GM06990 (cell line): ENCODE measurements around the gene HRH4.

Experiments used
- DNase-seq: peaks from one replicate; pipeline ENCODE4 v3.0.0-alpha.2; 2011; ENCODE audit not compliant: insufficient read length; ENCODE audit errors: extremely low read depth
- H3K27me3 ChIP-seq: replicated peaks from 2 replicates; pipeline ENCODE4 v1.6.0; 2011; ENCODE audit warnings: low read length; ENCODE audit not compliant: control insufficient read depth, insufficient read depth
- H3K36me3 ChIP-seq: 2 replicates; pipeline ENCODE4 v1.5.1; 2011; ENCODE audit warnings: low read length; ENCODE audit not compliant: control insufficient read depth, insufficient read depth
- H3K4me3 ChIP-seq: replicated peaks from 2 replicates; pipeline ENCODE4 v1.5.1; 2011; ENCODE audit warnings: low read depth, mild to moderate bottlenecking, control low read depth, low read length
- CTCF ChIP-seq: IDR thresholded peaks from 2 replicates; pipeline ENCODE4 v1.5.1; 2011; ENCODE audit warnings: low read length, control low read depth, mild to moderate bottlenecking, inconsistent platforms; ENCODE audit not compliant: insufficient read depth, poor library complexity, severe bottlenecking

Gene HRH4

DNA sequence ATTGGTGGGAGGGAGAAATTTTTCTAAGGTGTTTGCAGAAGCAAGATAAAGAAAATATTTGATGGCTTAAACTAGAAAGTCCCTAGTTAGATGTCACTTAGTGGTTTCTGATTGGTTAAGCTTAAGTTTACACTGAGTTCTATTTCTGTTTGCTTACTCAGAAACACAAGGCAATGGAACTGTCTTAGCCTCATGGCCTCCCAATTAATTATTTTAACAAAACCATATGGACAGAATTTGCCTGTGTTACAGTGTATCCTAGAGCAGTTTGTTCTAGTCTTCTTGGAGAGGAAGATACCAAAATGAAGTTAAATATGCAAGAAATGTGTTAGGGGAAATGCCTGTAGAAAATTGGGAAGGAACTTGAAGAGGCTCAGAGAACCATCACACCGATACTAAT lies 38.6 kb upstream of the HRH4 start:
- Histone ChIP-seq H3K36me3 (no peaks in the 10 kb centered on the region), H3K27me3 (no peaks in the 10 kb centered on the region; the same call in 1 of the 2 replicates), H3K4me3 (no peak overlapping the region)
- no peak for TF ChIP-seq CTCF
- no peak for DNase-seq

- DNase-seq, result no peak
- H3K27me3 ChIP-seq, result no peaks in the 10 kb centered on the region; the same call in 1 of the 2 replicates
- no peak for TF ChIP-seq CTCF
- H3K36me3 ChIP-seq, result no peaks in the 10 kb centered on the region
- peak overlapping the region; percentile 72 for H3K4me3 ChIP-seq
Measured at GRCh38 chr18:24426073-24426397, 34.4 kb upstream of the HRH4 start.

GRCh38 chr18:24426398-24427294 lies 33.8 kb upstream of the HRH4 start, which contains the start of gene IMPACT:
Gene IMPACT, plus strand, starts transcription at chr18:24426670. Its CDS starts 87 bp downstream, at chr18:24426757.
- Histone ChIP-seq H3K4me3 (peak within 1 kb of the TSS; percentile 72), H3K36me3 (no peaks in the 10 kb centered on the region), H3K27me3 (no peaks in the 10 kb centered on the region; the same call in 1 of the 2 replicates)
- DNase-seq, result peak; percentile 83
- TF ChIP-seq CTCF, result no peak

GRCh38 chr18:24427484-24427883 lies 33.0 kb upstream of the HRH4 start:
- H3K4me3 ChIP-seq, result no peak overlapping the region

DNA sequence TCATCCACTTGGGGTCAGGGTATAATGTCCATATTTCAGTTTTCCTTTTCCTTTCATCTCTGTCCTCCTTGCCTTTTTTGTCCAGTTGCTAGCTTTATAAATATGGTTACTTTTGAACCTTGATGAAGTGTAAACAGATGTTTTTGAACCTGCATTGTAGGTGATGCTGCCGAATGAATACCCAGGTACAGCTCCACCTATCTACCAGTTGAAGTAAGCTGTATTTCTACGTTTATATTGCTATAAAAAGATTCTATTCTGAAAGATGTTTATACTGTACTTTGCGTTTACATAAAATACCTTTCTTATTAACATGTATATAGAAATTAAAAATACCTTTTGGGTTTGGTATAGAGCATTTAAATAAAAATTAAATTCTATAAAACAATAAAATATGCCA lies 31.7 kb upstream of the HRH4 start:
- TF ChIP-seq CTCF, result peak; percentile 17
- Histone ChIP-seq H3K27me3 (no peaks in the 10 kb centered on the region), H3K4me3 (no peak overlapping the region), H3K36me3 (no peaks in the 10 kb centered on the region)
- no peak for DNase-seq

More at GRCh38 chr18:24427484-24427883, 33.0 kb upstream of the HRH4 start:
- no peak for DNase-seq
- TF ChIP-seq CTCF, result no peak
- Histone ChIP-seq H3K36me3 (no peaks in the 10 kb centered on the region), H3K27me3 (no peaks in the 10 kb centered on the region; the same call in 1 of the 2 replicates)
